ENCODE data around the gene HTR3C.

Gene HTR3C

DNA sequence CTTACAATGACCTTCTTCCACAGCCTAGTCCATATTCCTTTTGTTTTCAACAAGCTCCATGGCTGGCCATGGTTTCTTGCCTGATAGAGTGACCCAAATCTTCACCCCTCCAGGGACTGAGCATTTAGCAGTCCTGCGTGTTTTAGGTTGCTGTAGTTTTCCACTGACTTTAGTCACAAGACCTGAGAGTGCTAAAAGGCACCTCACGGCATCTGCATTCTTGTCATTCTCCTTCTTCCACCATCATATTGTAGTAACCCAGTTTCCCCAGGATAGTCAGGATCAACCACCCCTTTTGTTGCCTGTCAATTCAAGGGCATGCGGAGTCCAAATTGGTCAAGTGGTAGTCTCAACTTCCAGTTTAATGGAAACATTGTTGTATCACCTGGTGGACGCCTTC lies 20.8 kb downstream of the HTR3C start:
- H4K20me1 ChIP-seq (ENCODE audit: insufficient read depth, low read length) = no peaks in the 10 kb centered on the region
- H3K4me1 ChIP-seq (ENCODE audit: low read length) = no peaks in the 10 kb centered on the region
- no peak overlapping the region for H2AFZ ChIP-seq (ENCODE audit: low read depth, low read length)

DNA sequence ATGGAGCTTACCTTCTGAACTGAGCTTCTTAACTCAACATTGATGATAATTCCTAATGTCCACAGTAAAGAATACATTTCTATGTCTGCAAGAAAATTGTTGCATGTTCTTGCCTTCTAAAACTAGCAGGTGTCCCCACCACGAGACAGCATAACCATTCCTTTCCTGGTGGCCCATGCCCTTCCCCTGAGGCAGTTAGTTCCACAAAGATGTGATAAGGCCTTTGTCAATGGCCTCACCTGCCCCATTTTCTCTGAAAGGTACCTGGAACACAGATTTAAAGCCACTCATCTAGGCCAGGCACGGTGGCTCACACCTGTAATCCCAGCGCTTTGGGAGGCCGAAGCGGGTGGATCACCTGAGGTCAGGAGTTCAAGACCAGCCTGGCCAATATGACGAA lies 23.1 kb downstream of the HTR3C start:
- no peak overlapping the region for H2AFZ ChIP-seq (ENCODE audit: low read depth, low read length)
- H3K4me1 ChIP-seq (ENCODE audit: low read length) = no peaks in the 10 kb centered on the region
- H3K36me3 ChIP-seq (replicated peaks; ENCODE audit: low read depth, low read length) = no peaks in the 10 kb centered on the region
- H4K20me1 ChIP-seq (ENCODE audit: insufficient read depth, low read length) = no peaks in the 10 kb centered on the region
- TF ChIP-seq, protein P1, sequence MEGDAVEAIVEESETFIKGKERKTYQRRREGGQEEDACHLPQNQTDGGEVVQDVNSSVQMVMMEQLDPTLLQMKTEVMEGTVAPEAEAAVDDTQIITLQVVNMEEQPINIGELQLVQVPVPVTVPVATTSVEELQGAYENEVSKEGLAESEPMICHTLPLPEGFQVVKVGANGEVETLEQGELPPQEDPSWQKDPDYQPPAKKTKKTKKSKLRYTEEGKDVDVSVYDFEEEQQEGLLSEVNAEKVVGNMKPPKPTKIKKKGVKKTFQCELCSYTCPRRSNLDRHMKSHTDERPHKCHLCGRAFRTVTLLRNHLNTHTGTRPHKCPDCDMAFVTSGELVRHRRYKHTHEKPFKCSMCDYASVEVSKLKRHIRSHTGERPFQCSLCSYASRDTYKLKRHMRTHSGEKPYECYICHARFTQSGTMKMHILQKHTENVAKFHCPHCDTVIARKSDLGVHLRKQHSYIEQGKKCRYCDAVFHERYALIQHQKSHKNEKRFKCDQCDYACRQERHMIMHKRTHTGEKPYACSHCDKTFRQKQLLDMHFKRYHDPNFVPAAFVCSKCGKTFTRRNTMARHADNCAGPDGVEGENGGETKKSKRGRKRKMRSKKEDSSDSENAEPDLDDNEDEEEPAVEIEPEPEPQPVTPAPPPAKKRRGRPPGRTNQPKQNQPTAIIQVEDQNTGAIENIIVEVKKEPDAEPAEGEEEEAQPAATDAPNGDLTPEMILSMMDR (IDR thresholded peaks at IDR 0.05; ENCODE audit: low read depth, low read length) = no peak
- no peak for TF ChIP-seq EZH2phosphoT487 (IDR thresholded peaks at IDR 0.05; ENCODE audit: low read depth)
- H3K27ac ChIP-seq (ENCODE audit: low read length) = no peak overlapping the region
- no peak overlapping the region for H3K9ac ChIP-seq (ENCODE audit: low read length)
- H3K27me3 ChIP-seq (ENCODE audit: low read depth, low read length) = peaks cover 9% of the 10 kb centered on the region; the same call in 1 of the 2 replicates
- H3K4me2 ChIP-seq (ENCODE audit: low read length) = no peak overlapping the region
- H3K9me3 ChIP-seq (ENCODE audit: insufficient read depth, low read length) = no peaks in the 10 kb centered on the region
- H3K4me3 ChIP-seq (ENCODE audit: low read length) = no peak overlapping the region
- no peaks in the 10 kb centered on the region for H3K79me2 ChIP-seq (ENCODE audit: low read length)

More for the DNA sequence above, 20.8 kb downstream of the HTR3C start:
- H3K27me3 ChIP-seq (ENCODE audit: low read depth, low read length) = peaks cover 9% of the 10 kb centered on the region; the same call in 1 of the 2 replicates
- H3K4me3 ChIP-seq (ENCODE audit: low read length) = no peak overlapping the region
- H3K9ac ChIP-seq (ENCODE audit: low read length) = no peak overlapping the region
- H3K36me3 ChIP-seq (replicated peaks; ENCODE audit: low read depth, low read length) = no peaks in the 10 kb centered on the region
- H3K27ac ChIP-seq (ENCODE audit: low read length) = no peak overlapping the region
- TF ChIP-seq, protein P1 (IDR thresholded peaks at IDR 0.05; ENCODE audit: low read depth, low read length) = no peak
- no peak for TF ChIP-seq EZH2phosphoT487 (IDR thresholded peaks at IDR 0.05; ENCODE audit: low read depth)
- H3K9me3 ChIP-seq (ENCODE audit: insufficient read depth, low read length) = no peaks in the 10 kb centered on the region
- no peak overlapping the region for H3K4me2 ChIP-seq (ENCODE audit: low read length)
- no peaks in the 10 kb centered on the region for H3K79me2 ChIP-seq (ENCODE audit: low read length)

DNA sequence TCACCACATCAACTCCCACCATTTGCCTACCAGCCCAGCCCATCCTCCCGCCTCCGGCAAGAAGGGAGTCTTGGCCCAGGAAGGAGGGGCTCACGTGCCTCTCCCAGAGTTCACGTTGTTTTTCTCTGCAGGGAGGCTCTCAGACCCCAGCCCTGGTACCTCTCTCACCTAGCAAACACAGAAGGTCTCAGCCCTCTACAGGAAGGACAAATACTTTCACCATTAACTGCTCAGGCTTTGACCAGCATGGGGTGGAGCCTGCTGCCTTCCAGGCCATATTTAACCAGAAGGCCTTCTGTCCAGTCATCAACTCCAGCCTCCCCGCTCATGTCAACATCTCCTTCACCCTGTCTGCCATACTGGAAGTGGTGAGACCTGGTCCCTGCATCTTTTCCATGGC lies 25.0 kb downstream of the HTR3C start:
- Histone ChIP-seq H3K79me2 (ENCODE audit: low read length) (no peaks in the 10 kb centered on the region), H4K20me1 (ENCODE audit: insufficient read depth, low read length) (no peaks in the 10 kb centered on the region), H2AFZ (ENCODE audit: low read depth, low read length) (no peak overlapping the region; the same call in 1 of the 2 replicates), H3K27ac (ENCODE audit: low read length) (no peak overlapping the region), H3K4me1 (ENCODE audit: low read length) (no peaks in the 10 kb centered on the region), H3K36me3 (replicated peaks; ENCODE audit: low read depth, low read length) (no peaks in the 10 kb centered on the region), H3K9me3 (ENCODE audit: insufficient read depth, low read length) (no peaks in the 10 kb centered on the region), H3K27me3 (ENCODE audit: low read depth, low read length) (peaks cover 9% of the 10 kb centered on the region; the same call in 1 of the 2 replicates), H3K4me3 (ENCODE audit: low read length) (no peak overlapping the region), H3K4me2 (ENCODE audit: low read length) (no peak overlapping the region), H3K9ac (ENCODE audit: low read length) (no peak overlapping the region)
- TF ChIP-seq EZH2phosphoT487 (IDR thresholded peaks at IDR 0.05; ENCODE audit: low read depth) = no peak
- TF ChIP-seq, protein P1 (IDR thresholded peaks at IDR 0.05; ENCODE audit: low read depth, low read length) = no peak

DNA sequence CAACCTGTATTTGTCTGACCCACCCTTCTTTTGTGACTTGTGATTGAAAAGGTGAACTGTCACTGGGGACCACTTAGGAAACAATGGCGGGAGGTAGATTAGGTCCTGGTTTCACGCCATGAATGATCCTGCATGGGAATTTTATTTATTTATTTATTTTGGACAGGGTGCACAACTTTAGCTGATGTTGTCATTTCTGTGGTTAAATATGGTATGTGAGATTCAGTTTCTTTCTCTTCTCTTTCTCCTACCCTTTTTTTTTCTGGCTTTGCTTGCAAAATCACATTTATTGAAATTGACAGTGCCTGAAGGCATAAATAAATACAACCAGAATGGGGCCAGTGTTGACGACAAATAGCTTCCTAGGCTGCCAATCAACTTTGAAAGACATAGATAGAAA lies 26.0 kb downstream of the HTR3C start:
- no peaks in the 10 kb centered on the region for H3K9me3 ChIP-seq (ENCODE audit: insufficient read depth, low read length)
- H3K4me2 ChIP-seq (ENCODE audit: low read length) = no peak overlapping the region
- no peaks in the 10 kb centered on the region for H3K36me3 ChIP-seq (replicated peaks; ENCODE audit: low read depth, low read length)
- no peak overlapping the region for H3K27ac ChIP-seq (ENCODE audit: low read length)
- peaks cover 3% of the 10 kb centered on the region; the same call in 1 of the 2 replicates for H3K27me3 ChIP-seq (ENCODE audit: low read depth, low read length)
- no peak for TF ChIP-seq EZH2phosphoT487 (IDR thresholded peaks at IDR 0.05; ENCODE audit: low read depth)
- TF ChIP-seq, protein P1 (IDR thresholded peaks at IDR 0.05; ENCODE audit: low read depth, low read length) = no peak
- no peak overlapping the region for H3K4me3 ChIP-seq (ENCODE audit: low read length)
- H4K20me1 ChIP-seq (ENCODE audit: insufficient read depth, low read length) = no peaks in the 10 kb centered on the region
- H2AFZ ChIP-seq (ENCODE audit: low read depth, low read length) = no peak overlapping the region
- H3K79me2 ChIP-seq (ENCODE audit: low read length) = no peaks in the 10 kb centered on the region
- no peaks in the 10 kb centered on the region for H3K4me1 ChIP-seq (ENCODE audit: low read length)
- no peak overlapping the region for H3K9ac ChIP-seq (ENCODE audit: low read length)
